Choroid plexus epithelial cell (primary cell): Measurements from ENCODE around the gene F8.
A peak's percentile ranks its signal among the peaks of the same experiment; 100 is the strongest.
"Not testable (repeated sequence)": the region's sequence is repeated elsewhere in the genome, so short reads cannot be mapped to it uniquely, and the experiment has no call there.

ENCODE experiments used
- DNase-seq: peaks from one replicate; pipeline ENCODE4 v3.0.0-alpha.2; 2010; ENCODE audit warnings: low read depth
- H3K4me3 ChIP-seq: 2 replicates; pipeline ENCODE4 v1.5.1; 2011; ENCODE audit warnings: low read depth, mild to moderate bottlenecking, control low read depth, low read length, moderate library complexity
- TF ChIP-seq, protein P1 (sequence below): conservative IDR thresholded peaks from 2 replicates; pipeline ENCODE4 v1.5.1; 2011; ENCODE audit warnings: low read depth, mild to moderate bottlenecking, control low read depth, inconsistent platforms, low read length, moderate library complexity

F8 gene

DNA sequence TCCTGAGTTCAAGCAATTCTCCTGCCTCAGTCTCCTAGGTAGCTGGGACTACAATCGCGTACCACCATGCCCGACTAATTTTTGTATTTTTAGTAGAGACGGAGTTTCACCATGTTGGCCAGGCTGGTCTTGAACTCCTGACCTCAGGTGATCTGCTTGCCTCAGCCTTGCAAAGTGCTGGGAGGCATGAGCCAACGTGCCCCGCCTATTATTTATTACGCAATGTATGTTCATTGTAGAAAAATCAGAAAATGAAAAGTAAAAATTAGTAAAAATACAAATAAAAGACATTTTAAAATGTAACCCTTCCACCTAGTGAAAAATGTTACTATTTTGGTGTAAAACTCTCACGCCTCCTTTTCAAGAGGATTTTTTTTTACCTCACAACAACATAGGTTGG is 122.2 kb downstream of the F8 start:
- TF ChIP-seq, protein P1, sequence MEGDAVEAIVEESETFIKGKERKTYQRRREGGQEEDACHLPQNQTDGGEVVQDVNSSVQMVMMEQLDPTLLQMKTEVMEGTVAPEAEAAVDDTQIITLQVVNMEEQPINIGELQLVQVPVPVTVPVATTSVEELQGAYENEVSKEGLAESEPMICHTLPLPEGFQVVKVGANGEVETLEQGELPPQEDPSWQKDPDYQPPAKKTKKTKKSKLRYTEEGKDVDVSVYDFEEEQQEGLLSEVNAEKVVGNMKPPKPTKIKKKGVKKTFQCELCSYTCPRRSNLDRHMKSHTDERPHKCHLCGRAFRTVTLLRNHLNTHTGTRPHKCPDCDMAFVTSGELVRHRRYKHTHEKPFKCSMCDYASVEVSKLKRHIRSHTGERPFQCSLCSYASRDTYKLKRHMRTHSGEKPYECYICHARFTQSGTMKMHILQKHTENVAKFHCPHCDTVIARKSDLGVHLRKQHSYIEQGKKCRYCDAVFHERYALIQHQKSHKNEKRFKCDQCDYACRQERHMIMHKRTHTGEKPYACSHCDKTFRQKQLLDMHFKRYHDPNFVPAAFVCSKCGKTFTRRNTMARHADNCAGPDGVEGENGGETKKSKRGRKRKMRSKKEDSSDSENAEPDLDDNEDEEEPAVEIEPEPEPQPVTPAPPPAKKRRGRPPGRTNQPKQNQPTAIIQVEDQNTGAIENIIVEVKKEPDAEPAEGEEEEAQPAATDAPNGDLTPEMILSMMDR: no peak
- H3K4me3 ChIP-seq: no peak overlapping the region
- no peak for DNase-seq

DNA sequence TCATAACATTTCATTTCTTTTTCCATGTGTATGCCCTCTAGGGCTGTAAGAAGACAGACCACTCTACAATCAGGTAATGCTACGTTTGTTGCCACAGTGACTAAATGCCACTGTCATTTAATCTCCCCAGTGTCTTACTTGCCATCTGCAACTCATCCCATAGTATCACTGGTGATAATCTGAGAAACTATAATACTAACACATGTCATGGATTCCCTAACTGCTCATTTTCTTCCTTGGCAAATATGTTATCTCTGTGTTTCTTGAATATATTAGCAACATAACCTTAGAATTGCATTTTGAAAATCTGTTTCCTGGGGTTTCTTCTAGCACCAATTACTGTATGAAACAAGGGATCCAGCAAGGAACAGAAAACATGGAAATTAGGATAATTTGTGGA is 130.2 kb downstream of the F8 start:
- TF ChIP-seq, protein P1: no peak
- DNase-seq: no peak
- H3K4me3 ChIP-seq: no peak overlapping the region

DNA sequence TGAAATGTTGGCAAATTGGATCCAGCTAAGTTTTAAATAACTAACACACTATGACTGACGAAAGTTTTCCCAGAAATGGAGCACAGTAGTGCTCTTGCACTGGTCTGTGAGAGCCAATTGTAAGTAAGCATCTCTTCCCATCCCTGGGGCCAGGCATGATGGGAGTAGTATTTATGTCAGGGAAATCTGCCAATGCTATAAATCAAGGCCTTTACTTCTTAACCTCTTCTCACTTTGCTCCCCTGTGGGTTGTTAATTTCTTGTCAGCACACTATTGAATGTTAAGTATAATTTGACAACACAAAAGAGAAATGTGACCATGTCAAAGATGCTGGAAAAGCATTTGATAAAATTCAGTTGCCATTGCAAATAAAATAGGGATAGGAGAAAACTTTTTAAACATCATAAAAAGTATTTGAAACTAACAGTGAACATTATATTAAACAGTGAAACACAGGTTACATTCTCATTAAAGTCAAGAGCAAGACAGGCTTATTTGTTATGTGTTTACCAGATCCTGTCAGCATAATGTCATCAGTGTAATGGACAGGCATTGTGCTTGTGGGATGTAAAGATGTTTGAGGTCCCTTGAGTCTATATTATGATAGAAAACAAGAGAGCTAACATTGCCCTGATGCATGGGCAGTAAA is 131.4 kb downstream of the F8 start:
- TF ChIP-seq, protein P1: no peak
- DNase-seq: no peak
- no peak overlapping the region for H3K4me3 ChIP-seq

DNA sequence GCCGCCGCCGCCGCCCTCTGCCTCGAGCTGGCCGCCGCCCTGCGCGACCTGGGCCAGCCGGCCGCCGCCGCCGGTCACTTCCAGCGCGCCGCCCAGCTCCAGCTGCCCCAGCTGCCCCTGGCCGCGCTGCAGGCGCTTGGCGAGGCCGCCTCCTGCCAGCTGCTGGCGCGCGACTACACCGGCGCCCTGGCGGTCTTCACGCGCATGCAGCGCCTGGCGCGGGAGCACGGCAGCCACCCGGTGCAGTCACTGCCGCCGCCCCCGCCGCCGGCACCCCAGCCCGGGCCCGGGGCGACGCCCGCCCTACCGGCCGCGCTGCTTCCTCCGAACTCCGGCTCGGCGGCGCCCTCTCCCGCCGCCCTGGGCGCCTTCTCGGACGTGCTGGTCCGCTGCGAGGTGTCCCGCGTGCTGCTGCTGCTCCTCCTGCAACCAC is 135.7 kb downstream of the F8 start:
- H3K4me3 ChIP-seq, DNase-seq: not testable (repeated sequence)

DNA sequence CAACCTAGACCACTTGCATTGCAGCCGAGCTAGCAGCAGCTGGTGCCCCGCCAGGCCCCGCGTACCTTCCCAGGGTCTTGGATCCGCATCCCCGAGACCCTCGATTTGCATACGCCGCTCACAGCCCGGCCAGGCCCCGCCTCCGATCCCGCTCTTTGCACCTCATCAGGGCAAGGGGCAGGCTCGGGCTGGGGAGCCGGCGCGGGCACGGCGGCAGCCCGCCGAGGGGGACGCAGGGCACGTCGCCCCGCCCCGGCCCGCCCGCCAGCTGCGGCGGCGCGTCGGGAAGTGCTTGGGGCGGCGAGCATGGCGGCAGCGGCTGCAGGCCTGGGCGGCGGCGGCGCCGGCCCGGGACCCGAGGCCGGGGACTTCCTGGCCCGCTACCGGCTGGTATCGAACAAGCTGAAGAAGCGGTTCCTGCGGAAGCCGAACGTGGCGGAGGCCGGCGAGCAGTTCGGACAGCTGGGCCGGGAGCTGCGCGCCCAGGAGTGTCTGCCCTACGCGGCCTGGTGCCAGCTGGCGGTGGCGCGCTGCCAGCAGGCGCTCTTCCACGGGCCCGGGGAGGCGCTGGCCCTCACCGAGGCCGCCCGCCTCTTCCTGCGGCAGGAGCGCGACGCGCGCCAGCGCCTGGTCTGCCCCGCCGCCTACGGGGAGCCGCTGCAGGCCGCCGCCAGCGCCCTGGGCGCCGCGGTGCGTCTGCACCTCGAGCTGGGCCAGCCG is 136.3 kb downstream of the F8 start, which contains the start of gene F8A1:
Gene F8A1, plus strand, starts transcription at position 287 of the 720 bp plus-strand sequence. Its CDS starts 20 bp downstream, at position 307.
- not testable (repeated sequence) for DNase-seq
- peak within 1 kb of the TSS; percentile 28 for H3K4me3 ChIP-seq

DNA sequence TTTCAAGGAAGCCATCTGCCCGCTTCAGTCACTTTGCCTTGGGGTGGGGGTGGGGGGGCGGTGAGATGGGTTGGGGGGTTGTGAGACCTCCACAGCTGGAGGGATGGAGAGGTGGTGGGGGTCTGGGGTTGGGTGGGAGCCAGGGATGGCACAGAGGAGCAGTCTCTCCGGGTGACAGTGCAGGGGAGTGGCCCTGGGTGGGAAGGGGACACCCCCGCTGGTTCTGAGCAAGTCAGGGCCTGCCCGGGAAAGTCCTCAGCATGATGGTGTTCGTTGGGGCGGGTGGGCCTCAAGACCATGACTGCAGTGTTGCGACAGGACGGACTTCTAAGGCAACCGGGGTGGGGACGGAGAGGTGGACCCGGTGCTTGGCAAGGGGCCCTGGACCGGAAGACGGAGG is 137.0 kb downstream of the F8 start:
- H3K4me3 ChIP-seq, DNase-seq: not testable (repeated sequence)

DNA sequence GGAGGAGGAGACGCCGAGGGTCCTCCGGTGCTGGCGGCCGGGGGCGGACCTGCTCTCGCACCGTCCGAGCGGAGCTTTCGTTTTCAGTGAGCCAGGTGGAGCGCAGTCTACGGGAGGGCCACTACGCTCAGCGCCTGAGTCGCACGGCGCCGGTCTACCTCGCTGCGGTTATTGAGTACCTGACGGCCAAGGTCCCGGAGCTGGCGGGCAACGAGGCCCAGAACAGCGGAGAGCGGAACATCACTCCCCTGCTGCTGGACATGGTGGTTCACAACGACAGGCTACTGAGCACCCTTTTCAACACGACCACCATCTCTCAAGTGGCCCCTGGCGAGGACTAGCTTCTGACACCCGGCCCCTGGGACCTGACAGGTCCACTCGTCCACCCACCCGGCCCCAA is 137.5 kb downstream of the F8 start:
- DNase-seq, H3K4me3 ChIP-seq: not testable (repeated sequence)

DNA sequence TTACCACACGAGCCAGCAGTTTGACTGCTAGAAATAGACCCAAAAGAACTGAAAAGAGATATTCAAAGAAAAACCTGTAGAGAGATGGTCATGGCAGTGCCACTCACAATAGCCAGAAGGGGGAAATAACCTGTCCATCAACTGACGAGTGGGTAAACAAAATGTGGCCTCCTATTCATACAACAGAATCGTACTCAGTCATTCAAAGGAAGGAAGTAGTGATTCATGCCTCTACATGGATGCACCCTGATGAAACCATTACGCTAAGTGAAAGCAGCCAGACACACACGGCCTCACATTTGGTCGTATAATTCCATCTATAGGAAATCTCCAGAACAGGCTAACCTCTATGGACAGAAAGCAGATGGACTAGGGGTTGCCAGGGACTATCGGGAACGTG is 138.5 kb downstream of the F8 start:
- DNase-seq, H3K4me3 ChIP-seq: not testable (repeated sequence)

DNA sequence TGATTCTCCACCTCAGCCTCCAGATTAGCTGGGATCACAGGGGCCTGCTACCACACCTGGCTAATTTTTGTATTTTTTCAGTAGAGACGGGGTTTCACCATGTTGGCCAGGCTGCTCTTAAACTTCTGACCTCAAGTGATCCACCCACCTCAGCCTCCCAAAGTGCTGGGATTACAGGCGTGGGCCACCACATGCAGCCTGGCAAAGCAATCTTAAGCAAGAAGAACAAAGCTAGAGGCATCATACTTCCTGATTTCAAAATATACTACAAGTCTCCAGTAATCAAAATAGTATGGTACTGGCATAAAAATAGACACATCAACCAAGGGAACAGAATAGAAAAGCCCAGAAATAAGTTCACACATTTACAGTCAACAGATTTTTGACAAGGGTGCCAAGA is 149.2 kb downstream of the F8 start:
- H3K4me3 ChIP-seq: no peak overlapping the region
- DNase-seq: no peak
- TF ChIP-seq, protein P1: no peak

DNA sequence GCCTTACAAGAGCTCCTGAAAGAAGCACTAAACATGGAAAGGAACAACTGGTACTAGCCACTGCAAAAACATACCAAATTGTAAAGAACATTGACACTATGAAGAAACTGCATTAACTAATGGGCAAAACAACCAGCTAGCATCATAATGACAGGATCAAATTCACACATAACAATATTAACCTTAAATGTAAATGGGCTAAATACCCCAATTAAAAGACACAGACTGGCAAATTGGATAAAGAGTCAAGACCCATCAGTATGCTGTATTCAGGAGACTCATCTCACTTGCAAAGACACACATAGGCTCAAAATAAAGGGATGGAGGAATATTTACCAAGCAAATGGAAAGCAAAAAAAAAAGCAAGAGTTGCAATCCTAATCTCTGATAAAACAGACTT is 154.0 kb downstream of the F8 start:
- DNase-seq, H3K4me3 ChIP-seq: not testable (repeated sequence)
